Stomach (tissue), 9 donors: ENCODE data around the gene PLCB1. TPM values are rescaled to one million over a fixed set of nuclear protein-coding genes. Genes with fewer than 3 reads are reported as not detected.

Experiments used
- DNase-seq, 2 donors: peaks; one replicate each; pipeline versions ENCODE4 v3.0.0 to v3.0.0-alpha.2; 2013 to 2019
- H3K27ac ChIP-seq, 5 donors: fragments of 200-600 bp in 4 of 5; sonication (generic) in 4 of 5; one replicate each; pipeline ENCODE4 v1.5.1; 2013 to 2019; ENCODE audit warnings: mild to moderate bottlenecking in 1 of 5, moderate library complexity in 1 of 5
- H3K27me3 ChIP-seq, 3 donors: fragments of 200-600 bp; sonication (generic); one replicate each; pipeline ENCODE4 v1.5.1; 2017 to 2019; ENCODE audit warnings: mixed run types in 1 of 3
- H3K36me3 ChIP-seq, 4 donors: fragments of 200-600 bp; sonication (generic); 1 replicate in 3 of 4; 2 replicates in 1 of 4; pipeline ENCODE4 v1.5.1; 2016 to 2019
- H3K4me1 ChIP-seq, 4 donors: fragments of 200-600 bp; sonication (generic); one replicate each; pipeline ENCODE4 v1.5.1; 2016 to 2019
- H3K4me3 ChIP-seq, 4 donors: fragments of 200-600 bp; sonication (generic) in 3 of 4; one replicate each; pipeline ENCODE4 v1.5.1; 2016 to 2019; ENCODE audit warnings: mild to moderate bottlenecking in 1 of 4
- H3K9me3 ChIP-seq, 4 donors: fragments of 200-600 bp; sonication (generic); one replicate each; pipeline ENCODE4 v1.5.1; 2016 to 2019
- CTCF ChIP-seq, 7 experiments: fragments of 450-650 bp in 4 of 7; fragments of 200-600 bp in 3 of 7; sonication (generic) in 3 of 7; IDR thresholded peaks; one replicate each; pipeline ENCODE4 v1.5.1; 2016 to 2019; ENCODE audit warnings: antibody characterized with exemption in 7 of 7, control low read depth in 2 of 7, mild to moderate bottlenecking in 1 of 7
- EP300 ChIP-seq: sonication (generic); formaldehyde crosslinking; IDR thresholded peaks from one replicate; pipeline ENCODE4 v1.6.1; 2017; ENCODE audit warnings: antibody characterized with exemption
- POLR2A ChIP-seq, 4 donors: fragments of 450-650 bp; IDR thresholded peaks; one replicate each; pipeline ENCODE4 v1.6.1; 2016; ENCODE audit warnings: antibody characterized with exemption in 4 of 4, control low read depth in 2 of 4, mild to moderate bottlenecking in 1 of 4, moderate library complexity in 1 of 4
- POLR2AphosphoS5 ChIP-seq, 3 donors: sonication (generic); formaldehyde crosslinking; IDR thresholded peaks; one replicate each; pipeline ENCODE4 v1.6.1; 2016; ENCODE audit warnings: antibody characterized with exemption in 3 of 3
- WGBS, 5 donors: extraction: QIAGEN DNeasy Blood & Tissue Kit in 3 of 5; methylation state at CpG; one replicate each; pipeline versions ENCODE4 v1.1.5 to v1.1.7; 2013 to 2018; 5-methylcytosine and 5-hydroxymethylcytosine counted together
- intact Hi-C: fragments of 100-400 bp; cut with DNase I; formaldehyde crosslinking; loops from one replicate; pipeline ENCODE4 v1.15.1; 2023; ENCODE audit warnings: low total_unique reads
- polyA plus RNA-seq, 3 donors: library from polyadenylated mRNA; stranded (reverse); fragments of 200-250 nt; gene quantifications; one replicate each; pipeline ENCODE4 v1.2.3, GENCODE V29; 2013
- total RNA-seq, 5 donors: library from RNA; depleted of rRNA; stranded (reverse); fragments of >200 nt; gene quantifications; one replicate each; pipeline versions ENCODE4 v1.1.0 to v1.2.3, GENCODE V29; 2014 to 2016
- donor health status: healthy with polysubstance abuse.
- donor health status: Bipolar disorder and iron deficiency.
- donor health status: healthy.

PLCB1 gene
- total and polyA plus RNA-seq, 8 donors, result 4.1 to 66.5 (median 11.7) TPM

GRCh38 chr20:8352486-8352885 lies 220.4 kb downstream of the PLCB1 start:
- no peaks in the 10 kb centered on the region for H3K36me3 ChIP-seq
- no peaks in the 10 kb centered on the region for H3K27me3 ChIP-seq
- WGBS, 5 donors, result 76 to 90% (median 84%) methylated on average over 1 of the region's 1 CpG

GRCh38 chr20:8353512-8353911 lies 221.4 kb downstream of the PLCB1 start:
- no peak overlapping the region for H3K4me3 ChIP-seq
- no peak overlapping the region for H3K27ac ChIP-seq
- WGBS, 5 donors, result 91 to 99% (median 97%) methylated on average over 2 of the region's 2 CpGs
- intact Hi-C loops, result no loop called here
- no peak for DNase-seq
- no peak for TF ChIP-seq EP300
- no peak for TF ChIP-seq CTCF (IDR thresholded peaks at IDR 0.05)
- TF ChIP-seq POLR2A (IDR thresholded peaks at IDR 0.05), result no peak
- TF ChIP-seq POLR2AphosphoS5 (IDR thresholded peaks at IDR 0.05), result no peak
- H3K27me3 ChIP-seq, result no peaks in the 10 kb centered on the region
- peaks cover 0 to 15% (median 4%) of the 10 kb centered on the region in 4 donors for H3K4me1 ChIP-seq
- H3K36me3 ChIP-seq, result no peaks in the 10 kb centered on the region
- H3K9me3 ChIP-seq, result no peaks in the 10 kb centered on the region

More at GRCh38 chr20:8352486-8352885, 220.4 kb downstream of the PLCB1 start:
- peaks cover 0 to 10% (median 5%) of the 10 kb centered on the region in 4 donors for H3K4me1 ChIP-seq
- H3K9me3 ChIP-seq, result no peaks in the 10 kb centered on the region
- DNase-seq, result no peak
- no peak overlapping the region for H3K27ac ChIP-seq
- H3K4me3 ChIP-seq, result no peak overlapping the region
- TF ChIP-seq POLR2AphosphoS5 (IDR thresholded peaks at IDR 0.05), result no peak
- intact Hi-C loops, result no loop called here

DNA sequence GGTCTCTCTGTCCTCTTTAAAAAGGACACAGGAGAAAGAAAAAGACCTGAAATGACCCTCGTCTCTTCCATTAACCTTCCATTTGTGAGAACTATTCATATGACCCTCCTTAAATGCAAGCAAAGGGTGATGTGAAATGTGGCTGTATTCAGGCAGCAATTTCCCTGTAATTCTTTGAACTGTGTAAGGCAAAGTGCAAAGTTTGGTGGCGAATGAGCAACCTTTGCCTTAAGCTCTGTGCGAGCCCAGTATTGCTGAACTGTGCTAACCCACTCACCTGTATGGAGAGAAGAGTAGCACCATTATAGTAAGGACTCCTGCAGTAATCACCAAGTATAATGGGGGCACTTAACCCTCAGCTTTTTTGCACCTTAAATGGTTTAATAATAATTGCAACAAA lies 223.4 kb downstream of the PLCB1 start:
- 81 to 90% (median 89%) methylated on average over 3 of the region's 3 CpGs for WGBS, 5 donors
- intact Hi-C loops, result no loop called here
- DNase-seq, result no peak
- TF ChIP-seq CTCF (IDR thresholded peaks at IDR 0.05) (no peak), EP300 (no peak), POLR2A (IDR thresholded peaks at IDR 0.05) (no peak), POLR2AphosphoS5 (IDR thresholded peaks at IDR 0.05) (no peak)
- Histone ChIP-seq H3K4me3 (no peak overlapping the region), H3K27me3 (no peaks in the 10 kb centered on the region), H3K9me3 (no peaks in the 10 kb centered on the region), H3K27ac (no peak overlapping the region), H3K36me3 (no peaks in the 10 kb centered on the region), H3K4me1 (peaks cover 0 to 15% (median 4%) of the 10 kb centered on the region in 4 donors)

- no peak for DNase-seq
- no peak overlapping the region for H3K27ac ChIP-seq
- no peaks in the 10 kb centered on the region for H3K9me3 ChIP-seq
- no peaks in the 10 kb centered on the region for H3K27me3 ChIP-seq
- intact Hi-C loops, result no loop called here
- H3K4me1 ChIP-seq, result peaks cover 0 to 22% (median 12%) of the 10 kb centered on the region in 4 donors
- WGBS, 5 donors, result 81 to 89% (median 83%) methylated on average over 2 of the region's 2 CpGs
- H3K4me3 ChIP-seq, result no peak overlapping the region
- H3K36me3 ChIP-seq, result no peaks in the 10 kb centered on the region
- TF ChIP-seq POLR2AphosphoS5 (IDR thresholded peaks at IDR 0.05) (no peak), CTCF (IDR thresholded peaks at IDR 0.05) (no peak), EP300 (no peak), POLR2A (IDR thresholded peaks at IDR 0.05) (no peak)
Observed at GRCh38 chr20:8356806-8357205, 224.7 kb downstream of the PLCB1 start.

DNA sequence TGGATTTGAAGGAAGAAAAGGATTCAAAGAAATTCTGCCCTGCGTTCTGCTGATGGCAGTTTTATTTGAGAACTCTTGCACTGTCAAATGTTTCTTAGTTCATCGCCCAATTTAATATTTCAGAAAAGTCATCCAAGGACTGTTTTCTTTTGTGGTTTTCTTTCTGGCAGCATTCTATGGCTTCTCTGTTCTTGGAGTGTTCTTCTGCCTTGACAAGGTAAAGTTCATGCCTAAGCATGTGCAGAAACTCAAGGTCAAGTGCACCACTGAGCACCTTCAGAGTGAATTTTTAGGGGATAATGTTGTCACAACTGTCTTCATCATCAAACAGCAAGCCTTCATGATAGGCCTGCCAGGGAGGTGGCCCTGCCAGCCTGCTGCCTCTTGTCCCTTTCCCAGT lies 225.6 kb downstream of the PLCB1 start:
- H3K27me3 ChIP-seq, result no peaks in the 10 kb centered on the region
- TF ChIP-seq POLR2AphosphoS5 (IDR thresholded peaks at IDR 0.05) (no peak), CTCF (IDR thresholded peaks at IDR 0.05) (no peak), EP300 (no peak), POLR2A (IDR thresholded peaks at IDR 0.05) (no peak)
- peaks cover 0 to 25% (median 17%) of the 10 kb centered on the region in 4 donors for H3K4me1 ChIP-seq
- DNase-seq, result no peak
- H3K27ac ChIP-seq, result no peak overlapping the region
- intact Hi-C loops, result no loop called here
- H3K36me3 ChIP-seq, result no peaks in the 10 kb centered on the region
- no peak overlapping the region for H3K4me3 ChIP-seq
- no peaks in the 10 kb centered on the region for H3K9me3 ChIP-seq
- 68 to 87% (median 81%) methylated on average over 2 of the region's 2 CpGs for WGBS, 5 donors
